GM19395 (cell line): ENCODE data around the gene IL24.

Source experiments
- ATAC-seq: cut with Tn5 transposase; IDR thresholded peaks from one replicate; pipeline ENCODE4 v1.9.1; 2021; ENCODE audit warnings: mild to moderate bottlenecking, moderate library complexity; ENCODE audit not compliant: unreplicated experiment

IL24 gene

GRCh38 chr1:206878456-206878855 is 18.8 kb upstream of the IL24 start:
- ATAC-seq = no peak

DNA sequence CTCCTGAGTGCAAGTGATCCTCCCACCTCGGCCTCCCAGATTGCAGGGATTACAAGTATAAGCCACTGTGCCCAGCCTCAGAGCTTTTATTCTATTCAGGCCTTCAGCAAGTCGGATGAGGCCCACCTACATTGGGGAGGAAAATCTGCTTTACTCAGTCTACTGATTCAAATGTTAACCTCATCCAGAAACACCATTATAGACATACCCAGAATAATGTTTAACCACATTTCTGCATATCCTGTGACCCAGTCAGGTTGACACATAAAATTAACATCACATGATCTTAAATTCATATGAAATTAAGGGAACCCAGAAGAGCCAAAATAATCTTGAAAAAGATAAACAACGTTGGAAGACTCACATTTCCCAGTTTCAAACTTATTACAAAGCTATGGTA is 16.9 kb upstream of the IL24 start:
- no peak for ATAC-seq

- no peak for ATAC-seq
Observed at GRCh38 chr1:206882555-206882954, 14.7 kb upstream of the IL24 start.

GRCh38 chr1:206883160-206883559 is 14.1 kb upstream of the IL24 start:
- no peak for ATAC-seq

DNA sequence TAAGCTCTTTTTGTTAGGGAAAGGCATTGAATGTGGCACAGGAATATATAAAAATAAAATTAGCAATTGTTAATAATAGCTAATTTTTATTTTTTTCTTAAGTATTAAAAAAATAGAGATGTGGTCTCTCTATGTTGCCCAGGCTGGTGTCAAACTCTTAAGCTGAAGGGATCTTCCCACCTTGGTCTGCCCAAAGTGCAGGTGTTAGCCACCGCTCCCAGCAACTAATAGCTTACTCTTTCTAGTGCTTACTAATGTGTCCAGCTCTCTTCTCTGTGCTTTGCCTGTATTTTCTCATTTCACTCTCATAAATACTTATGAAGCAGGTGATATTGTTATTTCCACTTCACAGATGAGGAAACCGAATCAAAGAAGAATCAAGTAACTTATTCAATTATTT is 13.4 kb upstream of the IL24 start:
- ATAC-seq = no peak

- no peak for ATAC-seq
Observed at GRCh38 chr1:206885341-206886060, 11.7 kb upstream of the IL24 start.

- no peak for ATAC-seq
Observed at GRCh38 chr1:206886831-206887230, 10.4 kb upstream of the IL24 start.

DNA sequence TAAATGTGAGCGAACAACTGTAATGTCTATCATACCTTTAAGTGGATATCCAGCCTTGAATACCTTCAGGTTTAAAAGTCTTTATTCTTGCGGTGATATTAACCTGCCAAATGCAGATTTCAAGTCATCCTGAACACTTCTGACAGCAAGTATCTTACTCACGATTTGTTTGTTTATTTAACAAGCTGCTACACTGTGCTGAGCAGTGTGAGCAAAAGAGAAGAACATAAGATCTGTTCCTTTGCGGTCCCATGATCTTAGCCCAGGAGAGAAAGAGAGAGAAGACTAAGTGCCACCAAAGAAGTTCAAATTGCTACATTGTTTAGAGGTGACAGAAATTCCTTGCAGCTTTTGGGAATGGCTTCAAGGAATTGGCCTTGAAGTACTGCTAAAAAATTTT is 9.5 kb upstream of the IL24 start:
- ATAC-seq = no peak

GRCh38 chr1:206890125-206891060 is 6.8 kb upstream of the IL24 start:
- ATAC-seq = no peak

- ATAC-seq = no peak
Observed at GRCh38 chr1:206891412-206891811, 5.8 kb upstream of the IL24 start.

GRCh38 chr1:206892351-206892984 is 4.8 kb upstream of the IL24 start:
- no peak for ATAC-seq

DNA sequence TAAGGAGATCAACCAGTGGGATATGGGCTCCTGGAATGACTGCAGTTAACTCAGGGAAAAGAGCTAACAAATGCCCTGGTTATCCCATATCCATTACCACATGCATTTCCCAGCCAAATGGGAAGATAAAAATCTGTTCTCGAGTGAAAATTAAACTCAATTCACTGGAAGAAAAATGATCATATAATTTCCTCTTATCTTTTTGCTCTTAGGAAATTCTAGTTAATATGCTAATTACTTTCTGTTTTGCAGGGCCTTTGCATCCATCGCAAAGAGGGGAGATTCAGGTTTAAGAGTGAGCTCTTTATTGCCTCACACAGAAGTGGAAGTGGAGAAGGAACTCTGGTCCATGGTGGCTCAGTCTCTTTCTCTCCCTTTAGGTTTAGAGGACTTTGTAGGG is 3.9 kb upstream of the IL24 start:
- no peak for ATAC-seq

DNA sequence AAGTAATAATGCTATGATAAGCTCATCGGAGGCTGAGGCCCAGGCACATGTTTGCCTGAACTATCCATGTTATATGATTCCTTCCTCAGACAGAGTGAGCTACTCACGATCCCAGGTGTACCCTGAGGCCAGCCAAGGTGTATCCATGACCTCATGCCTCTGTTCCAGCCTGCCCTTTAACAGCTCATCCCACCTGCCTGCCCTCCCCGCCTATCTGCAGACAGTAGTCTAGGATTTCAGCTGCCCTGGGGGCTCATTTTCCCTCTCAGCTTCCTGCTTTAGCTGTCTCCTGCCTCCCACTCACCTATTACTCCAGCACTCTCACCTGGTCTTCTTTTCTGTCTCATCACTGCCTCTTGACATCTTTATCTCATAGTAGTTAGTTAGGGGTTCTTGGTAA is 1.9 kb upstream of the IL24 start:
- no peak for ATAC-seq

- no peak for ATAC-seq
Observed at GRCh38 chr1:206895837-206896242, 1.4 kb upstream of the IL24 start.

GRCh38 chr1:206896261-206896660 is 982 bp upstream of the IL24 start:
- no peak for ATAC-seq

- ATAC-seq = no peak
Observed at GRCh38 chr1:206898089-206898914, 1.1 kb downstream of the IL24 start.

DNA sequence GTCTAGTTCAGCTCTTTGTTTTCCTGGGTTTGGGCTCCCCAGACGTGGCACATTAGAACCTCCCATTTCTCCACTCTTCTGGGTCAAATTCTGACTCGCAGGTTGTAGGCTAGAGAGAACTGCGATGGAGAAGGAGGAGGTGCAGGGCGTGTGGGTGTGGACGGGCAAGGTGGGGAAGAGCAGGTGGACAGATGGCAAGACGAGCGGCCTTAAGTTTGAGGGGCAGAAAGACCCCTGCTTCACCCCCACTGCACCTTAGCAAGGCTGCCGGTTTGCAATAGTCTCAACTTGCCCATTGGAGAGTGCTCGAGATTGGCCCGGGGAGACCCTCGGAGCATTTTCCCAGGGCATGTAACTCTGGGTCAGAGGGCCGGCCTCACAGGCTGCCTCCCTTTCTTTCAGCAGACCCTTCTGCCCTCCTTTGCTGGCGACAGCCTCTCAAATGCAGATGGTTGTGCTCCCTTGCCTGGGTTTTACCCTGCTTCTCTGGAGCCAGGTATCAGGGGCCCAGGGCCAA is 1.7 kb downstream of the IL24 start:
- ATAC-seq = no peak

- no peak for ATAC-seq
Observed at GRCh38 chr1:206899717-206900116, 2.5 kb downstream of the IL24 start.

GRCh38 chr1:206900149-206900548 is 2.9 kb downstream of the IL24 start:
- ATAC-seq = no peak

- ATAC-seq = no peak
Observed at GRCh38 chr1:206901944-206902343, 4.7 kb downstream of the IL24 start.

DNA sequence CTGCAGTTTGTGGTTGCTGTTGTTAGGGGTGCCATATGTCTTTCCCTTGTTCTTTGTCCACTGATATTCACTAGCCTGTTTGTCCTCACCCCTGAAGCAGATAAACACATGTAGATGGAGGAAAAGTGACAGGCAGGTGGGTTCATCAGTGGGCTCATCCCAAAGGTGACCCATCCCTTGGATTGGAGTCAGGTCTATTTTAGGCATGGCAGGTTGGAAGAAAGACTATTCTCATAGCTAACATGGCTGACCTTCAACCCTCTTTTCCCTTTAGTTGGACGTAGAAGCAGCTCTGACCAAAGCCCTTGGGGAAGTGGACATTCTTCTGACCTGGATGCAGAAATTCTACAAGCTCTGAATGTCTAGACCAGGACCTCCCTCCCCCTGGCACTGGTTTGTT is 5.5 kb downstream of the IL24 start:
- ATAC-seq = no peak
